22Rv1 (cell line): ENCODE results near the gene EIF2S3.

ENCODE experiments used
- H3K27ac ChIP-seq: fragments of 450-650 bp; 2 replicates; pipeline ENCODE4 v1.5.1; 2017
- CTCF ChIP-seq: fragments of 450-650 bp; IDR thresholded peaks from 2 replicates; pipeline ENCODE4 v1.5.1; 2017; ENCODE audit warnings: mild to moderate bottlenecking
- ZFX ChIP-seq: fragments of 450-650 bp; IDR thresholded peaks from 2 replicates; pipeline ENCODE4 v1.6.1; 2017; ENCODE audit warnings: antibody characterized with exemption, borderline replicate concordance

Gene EIF2S3

DNA sequence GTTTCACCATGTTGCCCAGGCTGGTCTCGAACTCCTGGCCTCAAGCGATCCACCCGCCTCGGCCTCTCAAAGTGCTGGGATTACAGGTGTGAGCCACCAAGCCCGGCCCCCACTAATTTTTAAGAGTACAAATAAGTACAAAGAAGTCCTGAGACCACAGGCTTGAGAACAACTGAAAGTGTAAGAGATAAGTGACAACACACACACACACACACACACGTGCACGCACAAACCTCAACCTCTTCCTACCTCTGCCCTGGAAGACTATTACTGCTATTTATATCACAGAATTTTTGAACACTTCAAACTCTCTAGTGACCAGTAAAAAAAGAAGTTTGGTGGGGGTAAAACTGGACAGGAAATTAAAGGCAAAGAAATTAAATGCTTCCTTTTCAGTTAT lies 35.3 kb upstream of the EIF2S3 start:
- TF ChIP-seq ZFX = no peak
- TF ChIP-seq CTCF = no peak
- H3K27ac ChIP-seq = no peak overlapping the region

DNA sequence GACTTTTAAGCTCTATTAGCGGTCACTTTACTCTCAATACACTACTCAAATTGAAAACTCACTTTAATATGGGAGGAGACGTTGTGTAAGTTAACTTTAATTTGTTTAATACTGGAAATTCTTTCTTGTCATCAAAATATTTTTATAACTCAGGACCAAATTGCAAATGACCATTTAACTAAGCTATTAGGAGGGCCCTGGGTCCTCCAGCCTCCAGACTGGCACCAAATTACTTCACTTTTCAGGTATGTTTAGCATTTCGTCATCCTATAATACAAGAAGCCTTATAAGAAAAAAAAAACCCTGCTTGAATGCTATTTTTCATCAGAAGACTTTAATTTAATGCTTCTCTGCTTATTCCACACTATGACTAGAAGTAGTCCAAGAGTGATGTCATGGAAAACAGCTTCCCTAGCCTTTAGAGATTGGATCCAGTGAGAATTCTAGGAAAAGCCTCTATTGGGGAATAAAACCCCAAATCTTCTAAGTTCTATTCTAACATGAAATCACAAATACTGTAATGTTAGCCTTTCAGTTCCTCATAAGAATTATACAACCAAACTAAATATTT lies 34.4 kb upstream of the EIF2S3 start:
- no peak overlapping the region for H3K27ac ChIP-seq
- TF ChIP-seq ZFX (no peak), CTCF (no peak)

GRCh38 chrX:24023544-24023943 lies 31.2 kb upstream of the EIF2S3 start:
- H3K27ac ChIP-seq = no peak overlapping the region
- TF ChIP-seq CTCF (no peak), ZFX (no peak)

DNA sequence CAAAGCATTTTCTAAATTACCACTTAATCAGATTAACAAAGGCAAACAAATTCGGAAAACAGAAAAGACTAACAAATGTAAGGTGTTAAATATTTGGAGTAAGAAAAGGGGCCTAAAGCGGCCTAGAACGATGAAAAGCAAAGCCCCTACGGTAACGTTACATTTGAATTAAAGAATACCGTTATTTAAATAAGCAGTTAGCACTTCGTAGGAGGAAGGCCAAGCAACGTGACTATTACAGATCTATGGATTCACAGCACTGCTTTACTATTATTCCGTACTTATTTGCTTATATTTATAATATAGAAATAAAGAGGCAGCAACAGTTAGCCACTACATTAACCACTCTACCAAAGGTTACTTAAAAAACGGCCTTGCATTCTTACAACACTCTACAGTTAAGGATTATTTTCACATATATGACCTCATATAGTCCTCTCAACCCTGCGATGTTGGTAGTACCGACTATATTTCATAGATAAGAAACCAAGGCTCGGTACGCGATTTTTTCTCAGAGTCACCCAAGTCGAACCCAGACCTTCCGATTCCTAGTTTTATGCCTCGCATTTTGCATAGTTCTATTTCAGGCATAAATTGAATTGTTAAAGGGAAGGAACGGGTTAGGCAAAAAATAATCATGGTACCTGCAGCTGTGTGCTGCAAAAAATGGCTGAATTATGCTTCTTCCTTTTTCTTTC lies 30.6 kb upstream of the EIF2S3 start:
- TF ChIP-seq CTCF = no peak
- no peak for TF ChIP-seq ZFX
- no peak overlapping the region for H3K27ac ChIP-seq

DNA sequence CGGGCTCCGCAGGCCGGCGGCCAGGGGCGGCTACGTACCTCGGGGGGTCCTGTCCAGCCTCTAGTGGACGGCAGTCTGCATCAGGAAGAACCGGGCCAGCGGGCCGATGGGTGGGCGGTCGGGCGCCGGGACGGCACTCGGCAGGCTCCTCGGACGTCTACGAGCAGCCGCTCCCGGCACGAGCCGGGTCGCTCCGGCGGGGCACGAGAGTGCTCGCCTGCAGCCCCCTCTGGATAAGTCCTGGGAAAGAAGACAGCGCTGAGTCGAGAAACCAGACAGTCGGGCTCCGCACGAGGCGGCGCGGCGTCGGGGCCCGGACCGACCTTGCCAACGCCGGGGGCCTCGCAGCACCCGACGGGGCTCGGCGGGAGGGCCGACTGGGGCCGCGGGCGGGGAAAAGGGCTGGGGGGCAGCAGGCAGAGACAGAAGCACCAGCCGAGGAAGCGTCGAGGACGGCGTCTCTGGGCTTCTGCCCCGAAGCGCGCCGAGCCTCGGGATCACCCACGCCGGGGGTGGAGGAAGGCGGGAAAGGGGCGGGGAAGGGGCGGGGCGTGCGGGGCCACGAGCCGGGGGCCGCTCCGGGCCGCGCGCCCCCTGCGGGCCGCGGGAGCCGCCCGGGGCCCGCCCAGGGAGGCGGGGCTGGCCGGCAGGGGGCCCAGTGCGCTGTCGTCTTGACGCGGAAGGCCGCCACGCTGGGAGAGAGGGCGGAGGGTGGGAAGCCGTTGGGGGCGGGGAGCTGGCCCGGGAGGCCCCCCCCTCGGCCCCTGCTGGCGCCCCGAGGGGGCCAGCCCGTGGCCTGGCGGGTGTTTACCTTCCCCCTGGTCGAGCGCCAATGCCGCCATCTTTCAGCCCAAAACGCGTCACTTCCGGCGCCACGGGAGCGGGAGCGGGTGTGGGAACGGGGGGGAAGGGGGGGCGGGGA lies 29.7 kb upstream of the EIF2S3 start:
- H3K27ac ChIP-seq = peak overlapping the region; percentile 73
- TF ChIP-seq ZFX (no peak), CTCF (peak; percentile 38)

DNA sequence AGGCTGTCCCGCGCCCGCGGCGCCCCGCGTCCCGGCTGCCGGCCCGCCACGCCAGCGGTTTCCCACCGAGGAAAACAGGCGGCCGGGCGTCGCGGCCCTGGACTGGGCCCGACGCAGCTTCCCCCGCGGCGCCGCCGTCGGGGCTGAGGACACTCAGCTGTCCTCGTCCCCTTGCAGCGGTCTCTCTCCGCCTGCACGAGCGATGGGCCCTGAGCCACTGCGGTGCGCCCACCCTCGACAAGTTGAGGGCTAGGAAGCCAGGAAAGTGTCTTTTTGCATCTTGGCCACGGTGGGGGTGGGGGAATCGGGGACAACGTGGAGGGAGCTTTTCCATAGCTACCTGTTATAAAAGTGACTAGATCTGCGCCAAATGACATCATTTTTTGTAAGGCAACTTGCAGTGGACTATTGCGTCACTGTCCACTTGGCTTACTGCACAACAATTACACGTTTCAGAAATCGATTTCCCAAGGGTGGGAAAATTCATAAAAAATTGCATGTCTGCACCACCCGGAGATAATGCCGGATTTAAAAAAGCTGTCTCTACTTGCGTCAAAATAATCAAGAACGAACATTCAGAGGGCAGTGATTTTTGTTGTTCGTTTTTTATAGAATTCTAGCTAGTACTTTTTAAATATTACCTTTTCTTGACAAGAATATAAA lies 28.9 kb upstream of the EIF2S3 start:
- H3K27ac ChIP-seq = peak overlapping the region; percentile 73
- TF ChIP-seq ZFX (no peak), CTCF (no peak)
